HL-60 (cell line): ENCODE measurements around the gene RNGTT.

Experiments
- SPI1 ChIP-seq: IDR thresholded peaks from 2 replicates; pipeline ENCODE4 v1.6.1; 2012; ENCODE audit warnings: low read depth, mild to moderate bottlenecking, borderline replicate concordance
- TF ChIP-seq, protein P1 (sequence below): IDR thresholded peaks from one replicate; pipeline ENCODE4 v1.5.1; 2011; ENCODE audit warnings: low read length, control low read depth, inconsistent platforms; ENCODE audit not compliant: insufficient read depth
- TF ChIP-seq, protein P2 (sequence below): IDR thresholded peaks from 2 replicates; pipeline ENCODE4 v1.6.1; 2012; ENCODE audit warnings: low read depth; ENCODE audit not compliant: insufficient replicate concordance

DNA sequence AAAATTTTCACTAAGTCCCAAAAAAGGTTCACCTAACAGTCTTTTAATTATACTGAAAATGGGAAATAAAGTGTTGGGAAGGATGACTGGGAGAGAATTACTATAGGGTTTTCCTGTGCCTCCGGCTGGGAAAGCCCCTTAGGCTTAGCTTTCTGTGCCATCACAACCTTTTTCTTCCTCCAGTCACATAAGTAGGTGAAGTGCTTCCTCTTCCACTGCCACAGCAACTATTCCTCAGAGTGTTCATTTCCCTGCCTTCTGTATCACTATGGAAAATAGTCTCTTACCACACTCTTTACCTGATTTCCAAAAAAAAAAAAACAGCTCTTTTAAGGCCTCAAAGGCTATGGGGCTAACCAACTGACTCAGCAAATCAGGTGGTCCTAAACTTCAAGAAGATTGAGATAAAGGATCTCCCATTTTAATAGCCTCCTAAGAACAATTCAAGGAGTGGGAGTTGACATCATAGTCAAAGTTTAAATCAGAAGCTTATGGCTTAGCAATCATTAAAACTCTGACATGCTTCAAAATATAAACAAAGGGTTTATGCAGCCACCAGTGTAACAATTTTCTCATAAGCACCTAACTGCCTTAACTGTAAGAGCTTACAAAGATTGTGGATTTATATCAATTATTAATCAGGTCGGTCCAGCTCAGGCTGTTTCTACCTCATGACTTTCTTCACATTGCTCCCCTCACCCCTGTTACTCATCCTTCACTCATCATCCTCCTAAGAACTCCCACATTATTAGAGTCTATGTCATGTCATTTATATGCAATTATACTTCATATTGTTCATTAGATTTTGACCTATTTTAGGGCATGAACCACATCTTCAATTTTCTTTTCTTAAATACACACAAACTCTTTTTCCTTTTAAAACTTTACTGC lies 95.3 kb downstream of the RNGTT start:
- TF ChIP-seq, protein P1, sequence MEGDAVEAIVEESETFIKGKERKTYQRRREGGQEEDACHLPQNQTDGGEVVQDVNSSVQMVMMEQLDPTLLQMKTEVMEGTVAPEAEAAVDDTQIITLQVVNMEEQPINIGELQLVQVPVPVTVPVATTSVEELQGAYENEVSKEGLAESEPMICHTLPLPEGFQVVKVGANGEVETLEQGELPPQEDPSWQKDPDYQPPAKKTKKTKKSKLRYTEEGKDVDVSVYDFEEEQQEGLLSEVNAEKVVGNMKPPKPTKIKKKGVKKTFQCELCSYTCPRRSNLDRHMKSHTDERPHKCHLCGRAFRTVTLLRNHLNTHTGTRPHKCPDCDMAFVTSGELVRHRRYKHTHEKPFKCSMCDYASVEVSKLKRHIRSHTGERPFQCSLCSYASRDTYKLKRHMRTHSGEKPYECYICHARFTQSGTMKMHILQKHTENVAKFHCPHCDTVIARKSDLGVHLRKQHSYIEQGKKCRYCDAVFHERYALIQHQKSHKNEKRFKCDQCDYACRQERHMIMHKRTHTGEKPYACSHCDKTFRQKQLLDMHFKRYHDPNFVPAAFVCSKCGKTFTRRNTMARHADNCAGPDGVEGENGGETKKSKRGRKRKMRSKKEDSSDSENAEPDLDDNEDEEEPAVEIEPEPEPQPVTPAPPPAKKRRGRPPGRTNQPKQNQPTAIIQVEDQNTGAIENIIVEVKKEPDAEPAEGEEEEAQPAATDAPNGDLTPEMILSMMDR, result no peak
- no peak for TF ChIP-seq SPI1
- TF ChIP-seq, protein P2, sequence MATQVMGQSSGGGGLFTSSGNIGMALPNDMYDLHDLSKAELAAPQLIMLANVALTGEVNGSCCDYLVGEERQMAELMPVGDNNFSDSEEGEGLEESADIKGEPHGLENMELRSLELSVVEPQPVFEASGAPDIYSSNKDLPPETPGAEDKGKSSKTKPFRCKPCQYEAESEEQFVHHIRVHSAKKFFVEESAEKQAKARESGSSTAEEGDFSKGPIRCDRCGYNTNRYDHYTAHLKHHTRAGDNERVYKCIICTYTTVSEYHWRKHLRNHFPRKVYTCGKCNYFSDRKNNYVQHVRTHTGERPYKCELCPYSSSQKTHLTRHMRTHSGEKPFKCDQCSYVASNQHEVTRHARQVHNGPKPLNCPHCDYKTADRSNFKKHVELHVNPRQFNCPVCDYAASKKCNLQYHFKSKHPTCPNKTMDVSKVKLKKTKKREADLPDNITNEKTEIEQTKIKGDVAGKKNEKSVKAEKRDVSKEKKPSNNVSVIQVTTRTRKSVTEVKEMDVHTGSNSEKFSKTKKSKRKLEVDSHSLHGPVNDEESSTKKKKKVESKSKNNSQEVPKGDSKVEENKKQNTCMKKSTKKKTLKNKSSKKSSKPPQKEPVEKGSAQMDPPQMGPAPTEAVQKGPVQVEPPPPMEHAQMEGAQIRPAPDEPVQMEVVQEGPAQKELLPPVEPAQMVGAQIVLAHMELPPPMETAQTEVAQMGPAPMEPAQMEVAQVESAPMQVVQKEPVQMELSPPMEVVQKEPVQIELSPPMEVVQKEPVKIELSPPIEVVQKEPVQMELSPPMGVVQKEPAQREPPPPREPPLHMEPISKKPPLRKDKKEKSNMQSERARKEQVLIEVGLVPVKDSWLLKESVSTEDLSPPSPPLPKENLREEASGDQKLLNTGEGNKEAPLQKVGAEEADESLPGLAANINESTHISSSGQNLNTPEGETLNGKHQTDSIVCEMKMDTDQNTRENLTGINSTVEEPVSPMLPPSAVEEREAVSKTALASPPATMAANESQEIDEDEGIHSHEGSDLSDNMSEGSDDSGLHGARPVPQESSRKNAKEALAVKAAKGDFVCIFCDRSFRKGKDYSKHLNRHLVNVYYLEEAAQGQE, result no peak
